Measurements from ENCODE around the gene SOX1.

Gene SOX1

DNA sequence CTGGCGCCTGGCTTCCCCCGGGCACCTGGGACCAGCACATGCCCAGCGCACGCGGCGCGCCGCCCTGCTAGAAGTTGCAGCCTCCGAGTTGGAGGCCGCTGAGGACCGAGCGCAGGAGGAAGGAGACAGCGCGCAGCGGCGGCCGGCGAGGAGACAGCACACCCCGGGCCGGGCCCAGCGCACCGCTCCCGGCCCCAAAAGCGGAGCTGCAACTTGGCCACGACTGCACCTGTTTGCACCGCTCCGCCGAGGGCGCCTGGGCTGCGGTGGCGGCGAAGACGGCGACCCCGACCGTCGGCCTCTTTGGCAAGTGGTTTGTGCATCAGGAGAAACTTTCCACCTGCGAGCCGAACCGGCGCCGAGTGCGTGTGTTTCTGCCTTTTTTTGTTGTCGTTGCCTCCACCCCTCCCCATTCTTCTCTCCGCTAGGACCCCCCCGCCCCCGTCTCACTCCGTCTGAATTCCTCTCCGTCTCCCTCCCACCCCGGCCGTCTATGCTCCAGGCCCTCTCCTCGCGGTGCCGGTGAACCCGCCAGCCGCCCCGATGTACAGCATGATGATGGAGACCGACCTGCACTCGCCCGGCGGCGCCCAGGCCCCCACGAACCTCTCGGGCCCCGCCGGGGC is at the start of gene SOX1:
Gene SOX1 (plus strand): TSS at position 34 of the 626 bp plus-strand sequence. CDS start 510 bp downstream, at position 544.
- no peak for ATAC-seq (ENCODE audit: low read depth)
- Histone ChIP-seq H3K27ac (ENCODE audit: poor library complexity, severe bottlenecking) (no peak within 1 kb of the TSS), H3K4me1 (ENCODE audit: insufficient read depth, poor library complexity, severe bottlenecking) (no peaks in the 10 kb centered on the region), H3K27me3 (ENCODE audit: insufficient read depth, poor library complexity, severe bottlenecking) (peaks cover 78% of the 10 kb centered on the region), H3K4me3 (ENCODE audit: severe bottlenecking) (no peak within 1 kb of the TSS), H3K9me3 (ENCODE audit: severe bottlenecking) (no peaks in the 10 kb centered on the region), H3K36me3 (ENCODE audit: low read depth) (no peaks in the 10 kb centered on the region)
- TF ChIP-seq, protein P1, sequence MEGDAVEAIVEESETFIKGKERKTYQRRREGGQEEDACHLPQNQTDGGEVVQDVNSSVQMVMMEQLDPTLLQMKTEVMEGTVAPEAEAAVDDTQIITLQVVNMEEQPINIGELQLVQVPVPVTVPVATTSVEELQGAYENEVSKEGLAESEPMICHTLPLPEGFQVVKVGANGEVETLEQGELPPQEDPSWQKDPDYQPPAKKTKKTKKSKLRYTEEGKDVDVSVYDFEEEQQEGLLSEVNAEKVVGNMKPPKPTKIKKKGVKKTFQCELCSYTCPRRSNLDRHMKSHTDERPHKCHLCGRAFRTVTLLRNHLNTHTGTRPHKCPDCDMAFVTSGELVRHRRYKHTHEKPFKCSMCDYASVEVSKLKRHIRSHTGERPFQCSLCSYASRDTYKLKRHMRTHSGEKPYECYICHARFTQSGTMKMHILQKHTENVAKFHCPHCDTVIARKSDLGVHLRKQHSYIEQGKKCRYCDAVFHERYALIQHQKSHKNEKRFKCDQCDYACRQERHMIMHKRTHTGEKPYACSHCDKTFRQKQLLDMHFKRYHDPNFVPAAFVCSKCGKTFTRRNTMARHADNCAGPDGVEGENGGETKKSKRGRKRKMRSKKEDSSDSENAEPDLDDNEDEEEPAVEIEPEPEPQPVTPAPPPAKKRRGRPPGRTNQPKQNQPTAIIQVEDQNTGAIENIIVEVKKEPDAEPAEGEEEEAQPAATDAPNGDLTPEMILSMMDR (IDR thresholded peaks at IDR 0.05; ENCODE audit: poor library complexity, severe bottlenecking), result no peak
- no peak for DNase-seq (ENCODE audit: low spot score)

DNA sequence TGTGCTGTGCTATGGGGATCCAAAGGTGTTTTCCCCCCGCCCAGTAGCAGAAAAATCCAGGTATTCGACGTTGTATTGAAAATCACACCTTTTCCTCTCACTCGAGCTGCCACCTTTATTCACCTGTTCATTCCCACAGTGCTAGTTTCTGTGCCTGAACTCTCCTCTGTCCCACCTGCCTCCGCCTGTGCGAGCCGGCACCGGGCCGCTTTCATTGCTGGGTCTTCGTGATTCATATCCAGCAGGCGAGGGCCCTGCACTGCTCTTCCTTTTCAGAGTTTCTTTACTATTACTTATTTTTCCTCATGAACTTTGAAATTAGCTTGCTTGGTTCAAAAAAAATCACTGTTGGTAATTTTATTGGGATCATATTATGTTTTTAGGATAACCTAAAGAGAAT is 42.4 kb upstream of the SOX1 start:
- H3K27me3 ChIP-seq (ENCODE audit: insufficient read depth, poor library complexity, severe bottlenecking), result no peaks in the 10 kb centered on the region
- TF ChIP-seq, protein P1 (IDR thresholded peaks at IDR 0.05; ENCODE audit: poor library complexity, severe bottlenecking), result no peak
- ATAC-seq (ENCODE audit: low read depth), result no peak

DNA sequence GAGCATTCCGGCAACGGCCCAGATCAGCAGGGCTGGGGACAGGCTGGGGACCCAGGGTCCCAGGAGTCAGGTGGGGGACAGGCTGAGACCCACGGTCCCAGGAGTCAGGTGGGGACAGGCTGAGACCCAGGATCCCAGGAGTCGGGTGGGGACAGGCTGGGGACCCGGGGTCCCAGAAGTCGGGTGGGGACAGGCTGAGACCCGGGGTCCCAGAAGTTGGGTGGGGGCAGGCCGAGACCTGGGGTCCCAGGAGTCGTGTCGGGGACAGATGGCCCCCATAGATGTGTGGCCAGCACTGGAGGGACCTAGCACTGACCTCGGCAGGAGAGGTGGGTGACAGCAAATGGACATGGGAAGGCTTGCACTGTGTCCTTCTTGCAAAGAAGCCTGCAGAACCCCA is 39.7 kb upstream of the SOX1 start:
- no peak for DNase-seq (ENCODE audit: low spot score)
- TF ChIP-seq, protein P1 (IDR thresholded peaks at IDR 0.05; ENCODE audit: poor library complexity, severe bottlenecking), result no peak
- Histone ChIP-seq H3K9me3 (ENCODE audit: severe bottlenecking) (no peaks in the 10 kb centered on the region), H3K4me1 (ENCODE audit: insufficient read depth, poor library complexity, severe bottlenecking) (peaks cover 4% of the 10 kb centered on the region), H3K36me3 (ENCODE audit: low read depth) (no peaks in the 10 kb centered on the region), H3K27me3 (ENCODE audit: insufficient read depth, poor library complexity, severe bottlenecking) (no peaks in the 10 kb centered on the region), H3K27ac (ENCODE audit: poor library complexity, severe bottlenecking) (no peak overlapping the region), H3K4me3 (ENCODE audit: severe bottlenecking) (no peak overlapping the region)
- no peak for ATAC-seq (ENCODE audit: low read depth)

More for the DNA sequence above, 42.4 kb upstream of the SOX1 start:
- H3K36me3 ChIP-seq (ENCODE audit: low read depth), result no peaks in the 10 kb centered on the region
- H3K4me3 ChIP-seq (ENCODE audit: severe bottlenecking), result no peak overlapping the region
- H3K9me3 ChIP-seq (ENCODE audit: severe bottlenecking), result peaks cover 7% of the 10 kb centered on the region
- DNase-seq (ENCODE audit: low spot score), result no peak
- no peak overlapping the region for H3K27ac ChIP-seq (ENCODE audit: poor library complexity, severe bottlenecking)
- H3K4me1 ChIP-seq (ENCODE audit: insufficient read depth, poor library complexity, severe bottlenecking), result no peaks in the 10 kb centered on the region

- TF ChIP-seq, protein P1 (IDR thresholded peaks at IDR 0.05; ENCODE audit: poor library complexity, severe bottlenecking), result no peak
- Histone ChIP-seq H3K27me3 (ENCODE audit: insufficient read depth, poor library complexity, severe bottlenecking) (no peaks in the 10 kb centered on the region), H3K27ac (ENCODE audit: poor library complexity, severe bottlenecking) (no peak overlapping the region)
Measured at GRCh38 chr13:112028481-112028880, 38.5 kb upstream of the SOX1 start.

DNA sequence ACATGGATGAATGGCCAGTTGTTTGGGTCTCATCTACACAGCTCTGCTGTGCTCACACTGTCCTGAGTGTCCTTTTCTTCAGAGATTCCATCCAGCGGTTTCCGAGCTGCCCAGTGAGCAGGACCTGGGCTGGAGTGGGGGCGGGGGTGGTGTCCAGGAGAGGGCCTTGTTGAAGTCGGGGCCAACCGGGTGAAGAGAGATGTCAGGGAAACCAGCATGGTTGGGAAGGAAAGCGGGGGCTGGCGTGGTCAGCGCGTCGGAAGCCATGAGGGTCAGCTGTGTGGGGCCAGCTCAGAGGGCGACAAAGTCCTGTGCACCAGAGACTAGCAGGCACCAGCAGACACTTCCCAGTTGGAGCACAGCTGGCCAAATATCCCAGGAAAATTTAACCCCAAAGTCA is 37.8 kb upstream of the SOX1 start:
- Histone ChIP-seq H3K27me3 (ENCODE audit: insufficient read depth, poor library complexity, severe bottlenecking) (no peaks in the 10 kb centered on the region), H3K9me3 (ENCODE audit: severe bottlenecking) (no peaks in the 10 kb centered on the region), H3K36me3 (ENCODE audit: low read depth) (no peaks in the 10 kb centered on the region), H3K27ac (ENCODE audit: poor library complexity, severe bottlenecking) (no peak overlapping the region), H3K4me1 (ENCODE audit: insufficient read depth, poor library complexity, severe bottlenecking) (peaks cover 12% of the 10 kb centered on the region), H3K4me3 (ENCODE audit: severe bottlenecking) (no peak overlapping the region)
- TF ChIP-seq, protein P1 (IDR thresholded peaks at IDR 0.05; ENCODE audit: poor library complexity, severe bottlenecking), result no peak
- ATAC-seq (ENCODE audit: low read depth) (no peak), DNase-seq (ENCODE audit: low spot score) (no peak)

More at GRCh38 chr13:112028481-112028880, 38.5 kb upstream of the SOX1 start:
- H3K9me3 ChIP-seq (ENCODE audit: severe bottlenecking), result no peaks in the 10 kb centered on the region
- ATAC-seq (ENCODE audit: low read depth) (no peak), DNase-seq (ENCODE audit: low spot score) (no peak)
- H3K4me1 ChIP-seq (ENCODE audit: insufficient read depth, poor library complexity, severe bottlenecking), result peaks cover 12% of the 10 kb centered on the region
- H3K4me3 ChIP-seq (ENCODE audit: severe bottlenecking), result no peak overlapping the region
- H3K36me3 ChIP-seq (ENCODE audit: low read depth), result no peaks in the 10 kb centered on the region
